Fibroblast of lung (primary cell): ENCODE measurements around the gene WNT7A.

Source experiments
- EZH2 ChIP-seq: IDR thresholded peaks from 2 replicates; pipeline ENCODE4 v1.5.1; 2012; ENCODE audit warnings: low read length, control low read depth, mild to moderate bottlenecking; ENCODE audit errors: missing control alignments
- TF ChIP-seq, protein P1 (sequence below), 2 donors: IDR thresholded peaks in 1 of 2; conservative IDR thresholded peaks in 1 of 2; 1 replicate in 1 of 2; 2 replicates in 1 of 2; pipeline ENCODE4 v1.5.1; 2011 to 2012; ENCODE audit warnings: low read length in 2 of 2, control low read depth in 1 of 2, inconsistent platforms in 1 of 2, low read depth in 1 of 2, mild to moderate bottlenecking in 1 of 2

- TF ChIP-seq, protein P1, sequence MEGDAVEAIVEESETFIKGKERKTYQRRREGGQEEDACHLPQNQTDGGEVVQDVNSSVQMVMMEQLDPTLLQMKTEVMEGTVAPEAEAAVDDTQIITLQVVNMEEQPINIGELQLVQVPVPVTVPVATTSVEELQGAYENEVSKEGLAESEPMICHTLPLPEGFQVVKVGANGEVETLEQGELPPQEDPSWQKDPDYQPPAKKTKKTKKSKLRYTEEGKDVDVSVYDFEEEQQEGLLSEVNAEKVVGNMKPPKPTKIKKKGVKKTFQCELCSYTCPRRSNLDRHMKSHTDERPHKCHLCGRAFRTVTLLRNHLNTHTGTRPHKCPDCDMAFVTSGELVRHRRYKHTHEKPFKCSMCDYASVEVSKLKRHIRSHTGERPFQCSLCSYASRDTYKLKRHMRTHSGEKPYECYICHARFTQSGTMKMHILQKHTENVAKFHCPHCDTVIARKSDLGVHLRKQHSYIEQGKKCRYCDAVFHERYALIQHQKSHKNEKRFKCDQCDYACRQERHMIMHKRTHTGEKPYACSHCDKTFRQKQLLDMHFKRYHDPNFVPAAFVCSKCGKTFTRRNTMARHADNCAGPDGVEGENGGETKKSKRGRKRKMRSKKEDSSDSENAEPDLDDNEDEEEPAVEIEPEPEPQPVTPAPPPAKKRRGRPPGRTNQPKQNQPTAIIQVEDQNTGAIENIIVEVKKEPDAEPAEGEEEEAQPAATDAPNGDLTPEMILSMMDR (conservative IDR thresholded peaks at IDR 0.05 in 1 of 2, IDR thresholded peaks at IDR 0.05 in 1 of 2; ENCODE audit: low read depth in 1 of 2, low read length in 2 of 2), result no peak
- TF ChIP-seq EZH2, result no peak
Observed at GRCh38 chr3:13834258-13835035, 45.4 kb downstream of the WNT7A start.
